ENCODE results near the gene CDK2. TPM values are rescaled to one million over a fixed set of nuclear protein-coding genes. Genes with fewer than 3 reads are reported as not detected.

The CDK2 gene
- total RNA-seq, 1 donor from 2014 or later: 29.5 TPM

- DNase-seq (ENCODE audit: low read depth, low spot score): no peak
These were observed 28.6 kb upstream of the CDK2 start for GRCh38 chr12:55937981-55938380.

GRCh38 chr12:55938826-55939501, 27.7 kb upstream of the CDK2 start:
- no peak for DNase-seq (ENCODE audit: low read depth, low spot score)

GRCh38 chr12:55940065-55940732, 26.4 kb upstream of the CDK2 start:
- no peak for DNase-seq (ENCODE audit: low read depth, low spot score)

- DNase-seq (ENCODE audit: low read depth, low spot score): no peak
These were observed 24.6 kb upstream of the CDK2 start for GRCh38 chr12:55942055-55942454.

GRCh38 chr12:55942577-55943136, 24.0 kb upstream of the CDK2 start:
- no peak for DNase-seq (ENCODE audit: low read depth, low spot score)

GRCh38 chr12:55946553-55946952, 20.1 kb upstream of the CDK2 start:
- no peak for DNase-seq (ENCODE audit: low read depth, low spot score)

- DNase-seq (ENCODE audit: low read depth, low spot score): no peak
These were observed 11.3 kb upstream of the CDK2 start for GRCh38 chr12:55955344-55955743.

- DNase-seq (ENCODE audit: low read depth, low spot score): no peak
These were observed 10.7 kb upstream of the CDK2 start for GRCh38 chr12:55955800-55956508.

- no peak for DNase-seq (ENCODE audit: low read depth, low spot score)
These were observed 9.3 kb upstream of the CDK2 start for GRCh38 chr12:55957106-55957859.

GRCh38 chr12:55963760-55964159, 2.9 kb upstream of the CDK2 start:
- DNase-seq (ENCODE audit: low read depth, low spot score): no peak

GRCh38 chr12:55965240-55965639, 1.4 kb upstream of the CDK2 start:
- DNase-seq (ENCODE audit: low read depth, low spot score): no peak

- DNase-seq (ENCODE audit: low read depth, low spot score): no peak
These were observed 656 bp upstream of the CDK2 start, which contains the start of gene PMEL for GRCh38 chr12:55965941-55966407. TSS of gene PMEL (minus strand) at chr12:55966042. CDS start at chr12:55966011, 31 bp downstream.

- DNase-seq (ENCODE audit: low read depth, low spot score): no peak
These were observed 2.7 kb downstream of the CDK2 start for GRCh38 chr12:55969356-55969755.

GRCh38 chr12:55970775-55971174, 4.1 kb downstream of the CDK2 start:
- DNase-seq (ENCODE audit: low read depth, low spot score): no peak

- no peak for DNase-seq (ENCODE audit: low read depth, low spot score)
These were observed 5.4 kb downstream of the CDK2 start for GRCh38 chr12:55972042-55972441.

GRCh38 chr12:55972456-55972855, 5.8 kb downstream of the CDK2 start:
- DNase-seq (ENCODE audit: low read depth, low spot score): no peak

- no peak for DNase-seq (ENCODE audit: low read depth, low spot score)
These were observed 6.4 kb downstream of the CDK2 start for GRCh38 chr12:55972911-55973598.

- peak; percentile 100 for DNase-seq (ENCODE audit: low read depth, low spot score)
These were observed 7.1 kb downstream of the CDK2 start, which contains the start of gene RAB5B for GRCh38 chr12:55973599-55974307. TSS of gene RAB5B (plus strand) at chr12:55974078. CDS start at chr12:55986961, 12,883 bp downstream.

GRCh38 chr12:55974308-55974730, 7.7 kb downstream of the CDK2 start:
- no peak for DNase-seq (ENCODE audit: low read depth, low spot score)

GRCh38 chr12:55978393-55978792, 11.8 kb downstream of the CDK2 start:
- DNase-seq (ENCODE audit: low read depth, low spot score): no peak

All from pulmonary artery endothelial cell (primary cell).